HG03139 (cell line): ENCODE results near the gene MRFAP1.

Experiments
- ATAC-seq: cut with Tn5 transposase; IDR thresholded peaks from one replicate; pipeline ENCODE4 v1.9.1; 2021; ENCODE audit not compliant: unreplicated experiment

Gene MRFAP1

DNA sequence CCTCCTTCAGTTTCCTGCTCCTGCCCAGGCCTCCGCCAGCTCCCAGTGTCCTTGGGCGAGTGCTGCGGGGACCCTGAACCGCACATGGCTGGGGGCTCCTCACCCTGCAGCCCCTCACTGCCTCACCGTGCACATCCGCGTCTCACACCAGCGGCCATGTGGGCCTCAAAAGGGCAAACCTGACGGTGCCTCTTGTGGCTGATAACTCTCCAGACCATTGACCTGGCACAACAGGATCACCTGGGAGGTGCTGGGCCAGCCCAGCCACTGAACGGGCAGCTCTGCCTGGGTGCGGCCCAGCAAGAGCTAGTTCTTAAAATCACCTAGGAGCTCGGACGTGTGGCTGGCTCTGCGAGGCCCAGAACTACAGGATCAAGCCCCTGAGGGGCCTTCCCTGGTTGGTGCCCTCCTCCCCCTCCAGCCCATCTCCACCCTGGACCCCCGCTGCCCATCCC, 49.0 kb downstream of the MRFAP1 start:
- no peak for ATAC-seq
